NCI-H1436 (cell line): Measurements from ENCODE around the gene ARL14EPL.
A peak's percentile ranks its signal among the peaks of the same experiment; 100 is the strongest.

Experiments
- DNase-seq: peaks from one replicate; lab custom pipeline; 2025; lab: John Stamatoyannopoulos, UW

Gene ARL14EPL

GRCh38 chr5:116032094-116032517, at the start of gene ARL14EPL:
Gene ARL14EPL (plus strand): TSS chr5:116032472. CDS start chr5:116051466, 18,994 bp downstream.
- no peak for DNase-seq

GRCh38 chr5:115983519-115983918, 48.8 kb upstream of the ARL14EPL start:
- DNase-seq = no peak

DNA sequence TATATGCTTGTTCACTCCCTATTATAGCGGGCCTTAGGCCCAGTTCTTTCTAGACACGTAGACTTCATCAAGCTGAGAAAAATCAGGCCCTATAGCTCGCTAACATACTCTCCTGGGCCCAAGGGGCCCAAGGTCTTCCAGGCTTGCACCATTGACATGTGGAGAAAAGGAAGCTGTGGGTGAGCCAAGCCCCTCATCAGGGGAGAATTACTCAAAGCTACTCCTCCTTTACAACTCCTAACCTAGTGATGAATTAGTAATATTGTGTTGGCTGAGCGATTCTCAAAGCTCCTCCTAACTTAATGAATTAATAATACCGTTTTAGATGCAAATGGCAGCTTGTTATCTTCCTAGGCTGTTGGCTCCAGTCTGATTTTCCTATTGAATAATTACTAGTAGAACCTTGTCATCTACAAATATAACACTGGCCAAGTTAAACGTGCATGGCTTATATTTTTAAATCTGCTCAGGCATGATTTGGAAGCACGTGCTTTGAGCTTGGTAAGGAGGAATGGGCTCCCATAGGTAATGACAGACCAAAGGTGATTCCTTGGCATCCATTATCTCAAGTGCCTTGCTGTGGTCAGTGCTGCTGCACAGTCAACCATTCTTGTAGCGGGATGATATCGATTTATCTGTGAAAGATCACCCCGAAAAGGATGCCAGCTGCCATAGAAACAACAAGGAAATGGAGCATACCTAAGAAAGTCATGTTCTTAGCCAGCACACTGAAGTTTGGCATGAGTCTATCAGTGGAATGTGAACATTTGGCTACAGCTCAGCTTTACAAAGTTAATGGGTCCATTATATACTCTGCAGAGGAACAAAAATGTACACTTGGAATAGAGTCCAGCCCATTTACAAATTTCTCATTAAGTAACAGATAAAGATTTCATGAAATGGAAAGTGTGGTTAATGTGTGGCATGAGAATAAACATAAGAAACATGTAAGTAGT, 46.2 kb upstream of the ARL14EPL start:
- no peak for DNase-seq

DNA sequence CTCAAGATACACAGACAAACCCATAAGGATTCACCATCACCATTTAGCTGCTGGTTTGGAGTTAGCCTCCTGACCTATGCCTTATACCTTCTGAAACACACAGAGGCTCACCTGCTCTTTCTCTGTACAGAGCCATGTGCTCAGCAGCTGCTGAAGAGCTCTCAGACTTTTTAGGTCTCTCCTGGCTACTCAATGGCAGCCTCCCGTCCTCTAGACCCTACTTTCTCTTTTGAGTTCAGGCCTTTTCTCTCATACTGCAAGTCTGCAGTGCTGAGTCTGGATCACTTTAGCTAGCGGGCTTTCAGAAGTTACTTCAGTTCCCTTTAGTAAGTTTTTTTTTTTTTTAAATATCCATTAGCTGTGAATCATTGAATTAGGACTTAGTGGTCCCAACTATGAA, 44.3 kb upstream of the ARL14EPL start:
- DNase-seq = no peak

GRCh38 chr5:115992848-115993350, 39.4 kb upstream of the ARL14EPL start:
- no peak for DNase-seq

DNA sequence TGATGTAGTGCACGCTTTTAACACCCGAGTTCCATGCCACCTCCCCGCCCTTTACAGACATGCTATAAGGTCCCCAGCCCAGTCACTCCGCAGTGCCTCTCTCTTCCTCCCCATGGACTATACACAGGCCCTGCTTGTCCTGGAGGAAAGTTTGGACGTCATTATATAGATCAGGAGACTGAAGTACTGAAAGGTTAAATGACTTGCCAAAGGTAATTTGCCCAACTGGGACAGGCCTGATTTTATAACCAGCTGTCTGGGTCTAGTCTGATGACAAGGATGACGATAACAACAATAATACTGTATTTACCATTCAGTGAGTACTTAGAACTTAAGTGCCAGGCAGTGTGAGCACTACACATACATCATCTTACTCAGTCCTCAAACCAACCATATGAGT, 36.9 kb upstream of the ARL14EPL start:
- DNase-seq = no peak

DNA sequence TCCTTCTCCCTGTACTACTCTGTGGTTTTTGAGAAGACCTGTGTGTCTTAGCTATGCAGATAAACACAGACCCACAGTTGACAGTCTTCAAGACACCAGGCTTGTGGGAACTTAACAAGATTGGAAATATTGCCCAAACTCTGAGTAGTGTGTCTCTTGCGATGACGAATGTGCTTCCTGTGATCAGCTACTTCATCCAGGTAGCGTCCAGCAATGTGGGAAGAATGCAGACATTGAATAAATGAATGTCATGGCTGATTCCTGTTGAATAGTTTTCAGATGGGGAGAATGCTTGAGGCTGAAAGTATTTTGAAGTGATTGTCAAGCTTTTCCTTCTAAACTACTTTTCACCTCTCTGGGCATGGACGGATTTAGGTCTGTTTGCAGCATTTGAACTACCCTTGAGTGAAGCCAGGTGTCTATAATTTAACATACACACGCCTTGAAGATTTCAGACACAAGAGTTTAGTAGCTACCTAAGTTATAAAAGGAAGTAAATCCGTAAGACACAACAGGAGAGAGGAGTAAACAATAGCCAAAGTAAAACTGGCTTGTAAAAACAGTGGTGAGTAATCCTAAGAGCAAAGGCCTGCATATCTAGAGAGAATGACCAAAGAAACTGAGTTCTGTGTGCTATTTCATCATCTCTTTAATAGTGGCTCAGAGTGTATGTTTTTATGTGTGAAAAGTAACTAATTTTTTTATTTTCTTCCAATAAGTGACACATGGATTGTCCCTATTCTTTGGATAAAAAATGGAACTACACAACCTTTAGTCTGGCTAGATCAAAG, 30.0 kb upstream of the ARL14EPL start:
- no peak for DNase-seq

- no peak for DNase-seq
Observed at GRCh38 chr5:116004248-116004647, 28.0 kb upstream of the ARL14EPL start.

DNA sequence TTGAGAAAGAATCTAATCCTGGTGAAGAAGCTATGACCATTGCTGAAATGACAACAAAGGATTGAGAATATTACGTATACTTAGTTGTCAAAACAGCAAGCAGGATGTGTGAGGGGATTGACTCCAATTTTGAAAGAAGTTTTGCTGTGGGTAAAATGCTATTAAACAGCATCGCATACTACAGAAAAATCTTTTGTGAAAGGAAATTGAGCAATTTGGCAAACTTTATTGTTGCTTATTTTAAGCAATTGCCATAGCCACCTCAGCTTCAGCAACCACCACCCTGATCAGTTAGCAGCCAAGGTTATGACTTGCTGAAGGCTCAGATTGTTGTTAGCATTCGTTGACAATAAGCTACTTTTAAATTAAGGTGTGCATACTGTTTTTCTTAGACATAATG, 22.5 kb upstream of the ARL14EPL start:
- no peak for DNase-seq

- DNase-seq = no peak
Observed at GRCh38 chr5:116011046-116011445, 21.2 kb upstream of the ARL14EPL start.

GRCh38 chr5:116013207-116013785, 19.0 kb upstream of the ARL14EPL start:
- no peak for DNase-seq

DNA sequence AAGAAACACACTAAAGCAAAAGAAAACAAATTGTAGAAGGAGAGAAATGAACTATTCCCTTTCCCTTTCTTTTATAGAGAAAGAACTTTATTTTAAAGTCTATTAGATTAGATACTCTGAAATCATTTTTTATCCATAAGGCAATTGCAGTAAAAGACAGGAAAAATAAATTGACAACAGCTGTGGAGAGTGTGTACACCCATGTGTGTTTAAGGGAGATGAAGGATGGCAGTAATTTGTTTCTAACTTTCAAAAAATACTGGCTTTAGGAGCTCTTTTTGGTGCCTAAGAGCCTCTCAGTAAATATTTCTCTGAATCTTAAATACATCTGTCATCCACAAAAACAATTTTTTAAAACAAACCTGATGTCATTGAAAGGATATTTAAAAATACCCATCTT, 18.3 kb upstream of the ARL14EPL start:
- DNase-seq = no peak

DNA sequence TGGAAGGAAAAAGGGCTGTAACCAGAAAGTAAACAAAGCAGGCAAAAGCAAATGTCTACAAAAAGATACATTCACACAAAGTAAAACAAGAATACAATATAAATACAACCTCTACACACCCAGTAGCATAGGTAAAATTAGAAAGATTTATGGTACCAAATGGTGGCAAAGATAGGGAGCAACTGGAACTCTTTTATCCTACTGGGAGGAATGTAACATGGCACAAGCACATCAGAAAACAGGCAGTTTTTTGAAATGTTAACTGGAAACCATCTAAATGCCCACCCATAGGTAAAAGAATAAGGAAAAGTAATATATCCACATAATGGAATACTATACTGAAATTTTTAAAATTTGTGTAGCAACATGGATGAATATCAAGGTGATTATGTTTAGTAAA, 8.7 kb upstream of the ARL14EPL start:
- no peak for DNase-seq

GRCh38 chr5:116025866-116026265, 6.4 kb upstream of the ARL14EPL start:
- no peak for DNase-seq

GRCh38 chr5:116032991-116033390, 719 bp downstream of the ARL14EPL start:
- DNase-seq = no peak

DNA sequence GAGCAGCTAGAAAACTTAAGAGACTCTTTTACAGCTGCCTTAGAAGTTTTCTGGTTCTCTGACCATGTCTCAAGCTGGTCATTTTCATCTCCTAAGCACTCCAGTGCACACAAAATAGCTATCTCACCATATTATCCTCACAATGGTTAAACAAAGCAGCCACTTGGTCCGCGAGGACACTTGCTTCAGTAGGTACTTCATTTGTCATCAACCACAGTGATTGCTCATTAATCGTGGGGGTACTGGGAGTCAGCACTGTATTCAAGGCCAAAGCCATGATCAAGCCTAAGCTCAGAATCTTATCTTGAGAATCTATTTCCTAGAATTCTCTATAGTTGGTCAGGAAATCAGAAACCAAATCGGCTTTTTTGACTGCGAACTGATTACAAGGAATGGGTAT, 2.9 kb downstream of the ARL14EPL start:
- no peak for DNase-seq

DNA sequence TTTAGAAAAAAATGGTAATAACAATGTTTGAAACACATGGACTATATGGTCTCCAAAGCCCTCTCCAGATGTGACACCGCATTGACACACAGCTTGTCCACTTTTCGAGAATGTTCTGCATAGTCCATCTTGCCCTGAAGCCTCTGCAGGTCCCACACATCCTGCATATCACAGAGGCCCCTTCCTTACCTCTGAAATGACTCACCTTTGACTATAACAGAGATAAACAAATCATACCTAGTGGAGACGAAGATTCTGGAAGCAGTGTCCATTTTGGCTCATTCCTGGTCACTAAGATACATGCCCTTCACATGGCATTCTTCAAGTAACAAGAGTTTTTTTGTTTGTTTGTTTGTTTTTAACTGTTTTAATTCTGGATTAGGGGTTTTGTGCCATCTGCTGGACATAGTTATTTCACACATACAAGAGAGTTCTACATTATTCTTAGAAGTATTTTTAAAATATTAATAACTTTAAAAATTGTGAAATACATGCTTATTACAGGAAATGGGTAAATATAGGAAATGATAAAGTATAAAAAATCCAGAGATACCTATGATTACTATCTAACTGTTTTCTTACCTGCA, 5.1 kb downstream of the ARL14EPL start:
- DNase-seq = no peak

GRCh38 chr5:116038817-116039216, 6.5 kb downstream of the ARL14EPL start:
- no peak for DNase-seq

GRCh38 chr5:116042375-116042774, 10.1 kb downstream of the ARL14EPL start:
- DNase-seq = no peak

DNA sequence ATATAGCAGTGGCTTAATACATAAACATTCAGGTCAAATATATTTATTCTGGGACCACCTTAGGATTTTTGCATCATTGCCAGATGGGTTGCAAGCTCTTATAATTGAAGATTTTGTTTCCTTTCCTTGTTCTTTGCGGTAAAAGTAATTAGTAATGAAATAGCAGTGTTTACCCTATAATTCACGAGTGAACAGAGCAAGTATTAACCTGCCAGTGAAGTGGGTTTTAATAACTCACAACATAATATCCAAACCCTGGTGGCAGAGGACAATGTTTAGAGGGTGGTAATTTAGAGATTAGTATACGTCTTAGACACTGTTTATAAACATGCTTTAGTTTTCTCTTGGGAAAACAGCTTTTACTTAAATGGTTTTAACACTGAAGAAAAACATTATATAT, 11.8 kb downstream of the ARL14EPL start:
- DNase-seq = peak; percentile 5

DNA sequence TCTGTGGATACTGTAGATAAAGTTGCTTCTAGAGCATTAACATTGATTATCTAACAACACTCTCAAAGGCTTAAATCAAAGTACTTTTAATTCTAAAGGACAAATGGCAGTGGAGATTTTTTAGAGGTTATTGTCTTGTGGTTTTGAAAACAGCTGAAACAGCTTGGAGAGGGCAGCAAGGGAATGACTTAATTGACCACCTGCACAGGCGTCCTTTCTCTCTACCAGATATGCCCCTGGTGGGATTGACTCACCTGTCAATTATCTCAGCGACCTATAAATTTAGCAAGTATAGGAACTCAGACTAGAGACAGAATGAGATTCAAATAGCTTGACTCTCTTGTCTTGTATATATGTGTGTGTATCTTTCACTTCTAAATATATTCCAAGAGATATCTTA, 13.5 kb downstream of the ARL14EPL start:
- DNase-seq = no peak

DNA sequence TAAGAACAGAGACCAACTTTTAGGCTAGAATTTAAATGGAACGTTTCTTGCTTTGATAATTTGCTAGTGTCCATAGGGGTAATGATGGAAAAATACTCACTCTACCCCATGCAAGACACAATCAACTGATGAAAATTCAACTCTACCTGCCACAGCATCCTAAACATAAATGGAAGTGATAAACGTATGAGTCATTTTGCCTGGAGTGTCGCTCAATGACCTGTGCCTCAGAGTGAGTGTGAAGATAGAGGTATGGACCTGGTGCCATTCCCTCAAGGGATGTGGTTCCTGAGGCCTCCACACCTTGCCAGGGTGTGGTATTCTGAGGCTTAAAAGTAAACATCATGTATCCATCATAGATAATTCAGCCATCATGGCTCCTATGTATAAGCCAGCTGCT, 14.0 kb downstream of the ARL14EPL start:
- no peak for DNase-seq
